ENCODE measurements around the gene BBOF1. TPM values are rescaled to one million over a fixed set of nuclear protein-coding genes. Genes with fewer than 3 reads are reported as not detected.

BBOF1 gene
- total and polyA plus RNA-seq, 9 of the 15 experiments (the other 6 are each of a cell fraction or from before 2014, with no cell fraction given), result 1.3 to 4.9 (median 4.2) TPM

DNA sequence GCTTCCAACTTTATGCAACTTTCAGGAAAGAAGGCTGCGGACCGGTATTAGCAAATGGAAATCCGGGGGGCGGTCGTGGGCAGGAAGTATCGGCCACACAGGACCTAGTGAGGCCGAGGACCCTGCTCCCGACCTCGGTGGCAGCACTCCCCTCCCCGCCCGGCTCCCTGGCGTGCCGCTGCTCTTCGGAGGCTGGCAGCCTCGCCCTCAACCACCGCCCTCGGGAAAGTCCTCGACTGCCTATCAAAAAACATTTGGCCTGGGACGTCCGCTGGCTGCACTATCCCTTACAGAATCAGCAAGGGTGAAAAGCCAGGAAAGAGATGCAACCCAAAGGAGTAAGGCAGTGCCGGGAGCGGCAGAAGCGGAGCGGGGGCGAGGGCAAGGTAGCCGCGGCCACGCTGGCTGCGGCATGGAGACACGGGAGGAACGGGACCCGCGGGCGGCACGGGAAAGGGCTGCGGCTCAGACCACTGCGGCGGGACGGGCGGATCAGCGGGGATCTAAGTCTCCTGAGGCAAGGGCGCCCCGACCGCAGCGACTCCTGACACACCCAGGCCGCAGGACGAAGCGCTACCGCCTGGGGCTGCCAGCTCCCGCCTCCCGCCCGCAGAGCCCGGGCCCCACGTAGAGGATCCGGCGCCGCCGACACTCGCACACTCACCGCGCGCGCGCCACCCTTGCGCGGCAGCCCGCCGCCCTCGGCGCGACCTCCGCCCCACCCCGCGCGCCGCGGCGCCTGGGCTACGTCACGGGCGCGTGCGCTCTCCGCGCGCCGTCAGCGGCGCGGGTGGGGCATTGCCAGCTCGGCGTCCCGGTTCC lies at the start of gene BBOF1, which contains the start of gene ENTPD5 (continued):
- TF ChIP-seq, protein P1, sequence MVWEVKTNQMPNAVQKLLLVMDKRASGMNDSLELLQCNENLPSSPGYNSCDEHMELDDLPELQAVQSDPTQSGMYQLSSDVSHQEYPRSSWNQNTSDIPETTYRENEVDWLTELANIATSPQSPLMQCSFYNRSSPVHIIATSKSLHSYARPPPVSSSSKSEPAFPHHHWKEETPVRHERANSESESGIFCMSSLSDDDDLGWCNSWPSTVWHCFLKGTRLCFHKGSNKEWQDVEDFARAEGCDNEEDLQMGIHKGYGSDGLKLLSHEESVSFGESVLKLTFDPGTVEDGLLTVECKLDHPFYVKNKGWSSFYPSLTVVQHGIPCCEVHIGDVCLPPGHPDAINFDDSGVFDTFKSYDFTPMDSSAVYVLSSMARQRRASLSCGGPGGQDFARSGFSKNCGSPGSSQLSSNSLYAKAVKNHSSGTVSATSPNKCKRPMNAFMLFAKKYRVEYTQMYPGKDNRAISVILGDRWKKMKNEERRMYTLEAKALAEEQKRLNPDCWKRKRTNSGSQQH (CRISPR knock-in tag; IDR thresholded peaks at IDR 0.05), result no peak
- TF ChIP-seq FOXJ2 (tag; IDR thresholded peaks at IDR 0.05) (no peak), ZNF740 (CRISPR knock-in tag; IDR thresholded peaks at IDR 0.05) (no peak), ZNF740 (tag; IDR thresholded peaks at IDR 0.05) (no peak), ZC3H4 (CRISPR knock-in tag; IDR thresholded peaks at IDR 0.05; ENCODE audit: borderline replicate concordance) (peak; percentile 92; the same call in 1 of the 2 replicates), HMGN3 (IDR thresholded peaks at IDR 0.05; ENCODE audit: borderline replicate concordance, extremely low read depth, insufficient read length, low read depth, low read length) (peak; percentile 88), EGR1 (conservative IDR thresholded peaks at IDR 0.05) (peak; percentile 63), ATF3 (IDR thresholded peaks at IDR 0.05) (no peak), ATF3 (CRISPR knock-in tag; conservative IDR thresholded peaks at IDR 0.05) (no peak), ZNF511 (CRISPR knock-in tag; IDR thresholded peaks at IDR 0.05) (no peak), TEAD1 (CRISPR knock-in tag; IDR thresholded peaks at IDR 0.05) (no peak), SREBF2 (CRISPR knock-in tag; IDR thresholded peaks at IDR 0.05) (no peak), MAZ (CRISPR knock-in tag; conservative IDR thresholded peaks at IDR 0.05 in 1 of 2, IDR thresholded peaks at IDR 0.05 in 1 of 2) (peak; percentile 44 to 64; a peak in 3 of 4 replicates), PML (IDR thresholded peaks at IDR 0.05; ENCODE audit: low read length) (peak; percentile 37; the same call in 1 of the 2 replicates), ZNF121 (CRISPR knock-in tag; conservative IDR thresholded peaks at IDR 0.05) (no peak), PHTF2 (CRISPR knock-in tag; IDR thresholded peaks at IDR 0.05) (no peak), ZFX (CRISPR knock-in tag; IDR thresholded peaks at IDR 0.05) (peak; percentile 82), MEF2D (tag; conservative IDR thresholded peaks at IDR 0.05; ENCODE audit: low read depth) (no peak), ETV6 (IDR thresholded peaks at IDR 0.05; ENCODE audit: borderline replicate concordance in 1 of 2, low read depth in 2 of 2, low read length in 1 of 2) (no peak), ETV6 (CRISPR knock-in tag; IDR thresholded peaks at IDR 0.05; ENCODE audit: borderline replicate concordance) (no peak), TAF7 (tag; IDR thresholded peaks at IDR 0.05) (0 out of 2 replicates have a peak, but pooled peaks have one; percentile 26), ZNF174 (CRISPR knock-in tag; IDR thresholded peaks at IDR 0.05) (no peak), POLR2A (conservative IDR thresholded peaks at IDR 0.05) (peak; percentile 82), STAG1 (CRISPR knock-in tag; IDR thresholded peaks at IDR 0.05; ENCODE audit: borderline replicate concordance) (peak; percentile 45; the same call in 1 of the 2 replicates)
- TF ChIP-seq, protein P2, sequence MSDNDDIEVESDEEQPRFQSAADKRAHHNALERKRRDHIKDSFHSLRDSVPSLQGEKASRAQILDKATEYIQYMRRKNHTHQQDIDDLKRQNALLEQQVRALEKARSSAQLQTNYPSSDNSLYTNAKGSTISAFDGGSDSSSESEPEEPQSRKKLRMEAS (CRISPR knock-in tag; IDR thresholded peaks at IDR 0.05), result no peak; the same call in 1 of the 2 replicates

Data from K562 (cell line).